Measurements from ENCODE around the gene RPS14. TPM values are rescaled to one million over a fixed set of nuclear protein-coding genes. Genes with fewer than 3 reads are reported as not detected.

Gene RPS14
- total and polyA plus RNA-seq, 10 of the 15 experiments (the other 5 are each of a cell fraction or from before 2014, with no cell fraction given): 2,295 to 4,047 (median 2,787) TPM

DNA sequence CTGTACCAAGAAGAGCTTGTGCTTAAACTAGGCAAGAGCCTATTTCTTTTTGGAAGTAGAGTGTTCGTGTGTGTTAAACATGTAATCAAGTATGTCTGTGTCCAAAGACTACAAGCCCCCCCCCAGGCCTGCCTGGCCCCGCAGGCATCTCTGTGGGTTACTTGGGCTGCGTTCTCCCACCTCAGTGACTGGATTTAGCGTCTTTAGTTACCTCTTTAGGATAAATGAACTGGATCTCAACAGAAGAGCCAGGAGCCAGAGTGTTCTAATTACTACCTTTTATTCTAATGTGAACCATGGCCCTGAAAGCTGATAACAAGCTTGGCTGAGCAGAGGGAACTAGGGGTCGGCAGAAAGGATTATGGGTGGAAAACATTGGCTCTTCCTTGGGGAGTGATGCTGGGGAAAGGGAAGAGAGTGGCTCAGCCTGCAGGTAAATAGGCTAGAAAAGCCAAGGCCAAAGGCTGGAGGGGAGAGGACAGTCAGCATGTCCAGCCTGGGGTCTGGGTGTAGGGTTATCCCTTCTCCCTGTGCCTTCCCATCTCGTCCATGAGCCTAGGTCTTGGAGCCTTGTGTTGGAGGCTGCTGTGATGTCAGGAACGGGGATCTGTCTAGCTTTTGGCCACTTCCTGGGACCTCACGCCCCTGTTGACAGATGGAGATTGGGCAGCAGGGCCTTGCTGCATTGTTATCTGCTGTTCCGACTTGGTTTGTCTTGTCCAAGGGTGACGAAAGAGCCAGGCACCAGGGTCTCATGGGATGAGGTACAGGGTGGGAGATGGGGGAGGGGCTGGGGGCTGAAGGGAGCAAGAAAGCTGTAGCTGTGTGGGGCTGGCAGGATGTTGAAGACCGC is 47.9 kb downstream of the RPS14 start:
- in situ Hi-C loops (cut with MboI): no loop called here
- BruUV-seq (replicated peaks): TSS peak; percentile 91
- Histone ChIP-seq H3K9ac (ENCODE audit: control insufficient read depth, insufficient read depth, low read length) (no peak overlapping the region), H2AFZ (ENCODE audit: control insufficient read depth, low read depth, low read length) (no peak overlapping the region), H3K4me2 (ENCODE audit: control insufficient read depth, insufficient read depth) (no peak overlapping the region), H3K27me3 (replicated peaks in 1 of 2; ENCODE audit: control insufficient read depth in 2 of 2, insufficient read depth in 2 of 2, low read length in 1 of 2) (no peaks in the 10 kb centered on the region), H3K27ac (ENCODE audit: control insufficient read depth, insufficient read depth) (no peak overlapping the region), H3K79me2 (ENCODE audit: control insufficient read depth, insufficient read depth, low read length) (peaks cover 10% of the 10 kb centered on the region), H4K20me1 (ENCODE audit: control insufficient read depth, insufficient read depth) (peaks cover 39% of the 10 kb centered on the region), H3K4me3 (no peak overlapping the region), H3K36me3 (ENCODE audit: control insufficient read depth in 2 of 2, insufficient read depth in 2 of 2, low read length in 1 of 2) (peaks cover 50 to 55% of the 10 kb centered on the region in 2 experiments), H3K9me3 (replicated peaks; ENCODE audit: control insufficient read depth, insufficient read depth, low read length) (no peaks in the 10 kb centered on the region), H3K4me1 (ENCODE audit: control insufficient read depth, insufficient read depth, low read length) (peaks cover 3% of the 10 kb centered on the region)
- intact Hi-C loops (cut with micrococcal nuclease; ENCODE audit: unreplicated experiment): no loop called here
- DNase-seq (ENCODE audit: low read depth, low spot score): no peak
- ATAC-seq: peak; percentile 0; the same call in 2 of the 3 replicates
- ChIA-PET SMC1A (ENCODE audit: uncharacterized antibody, unreplicated experiment) (interaction anchor here (0.9 to 8.1 kb wide), 4 partner anchors 11 to 38 kb away, joined by 3 to 127 read pairs (median 8); partner anchors contain the start of gene CD74), CTCF (interaction anchor here (0.8 to 14.0 kb wide), 3 partner anchors 9 to 48 kb away, joined by 3 to 274 read pairs (median 3); no protein-coding TSS in a partner anchor), RAD21 (ENCODE audit: unreplicated experiment) (interaction anchor here (1.1 to 8.6 kb wide), 5 partner anchors 9 to 32 kb away, joined by 3 to 115 read pairs (median 8); partner anchors contain the start of gene CD74), POLR2A (interaction anchor here (0.5 to 4.9 kb wide), 9 partner anchors 9 to 918 kb away, joined by 3 to 39 read pairs (median 4); partner anchors contain the start of gene CD74)
- WGBS (ENCODE audit: insufficient coverage, insufficient replicate concordance, low lambda C conversion rate, missing lambda C conversion rate): 13% methylated on average over 10 of the region's 11 CpGs
- no peak for FAIRE-seq
- TF ChIP-seq TAF1 (IDR thresholded peaks at IDR 0.05; ENCODE audit: borderline replicate concordance, low read depth, low read length) (peak; percentile 21; the same call in 1 of the 2 replicates), TCF12 (IDR thresholded peaks at IDR 0.05; ENCODE audit: low read depth, low read length) (peak; percentile 6; the same call in 1 of the 2 replicates), EP300 (IDR thresholded peaks at IDR 0.05; ENCODE audit: borderline replicate concordance in 1 of 2, control insufficient read depth in 1 of 2, low read depth in 2 of 2, low read length in 2 of 2) (no peak), TARDBP (IDR thresholded peaks at IDR 0.05; ENCODE audit: borderline replicate concordance) (no peak; the same call in 1 of the 2 replicates), CTCF (IDR thresholded peaks at IDR 0.05 in 2 of 3, conservative IDR thresholded peaks at IDR 0.05 in 1 of 3; ENCODE audit: control insufficient read depth in 2 of 3, extremely low read depth in 1 of 3, insufficient read depth in 1 of 3, low read depth in 3 of 3, low read length in 3 of 3) (no peak), JUNB (IDR thresholded peaks at IDR 0.05) (no peak), SMAD1 (IDR thresholded peaks at IDR 0.05; ENCODE audit: low read depth, partially characterized antibody) (peak; percentile 60), ZSCAN29 (IDR thresholded peaks at IDR 0.05) (no peak), BMI1 (IDR thresholded peaks at IDR 0.05; ENCODE audit: borderline replicate concordance) (0 out of 2 replicates have a peak, but pooled peaks have one; percentile 2), POLR2AphosphoS5 (IDR thresholded peaks at IDR 0.05; ENCODE audit: low read length) (peak; percentile 13), E2F4 (IDR thresholded peaks at IDR 0.05; ENCODE audit: low read depth, low read length) (no peak)
- TF ChIP-seq, protein P1, sequence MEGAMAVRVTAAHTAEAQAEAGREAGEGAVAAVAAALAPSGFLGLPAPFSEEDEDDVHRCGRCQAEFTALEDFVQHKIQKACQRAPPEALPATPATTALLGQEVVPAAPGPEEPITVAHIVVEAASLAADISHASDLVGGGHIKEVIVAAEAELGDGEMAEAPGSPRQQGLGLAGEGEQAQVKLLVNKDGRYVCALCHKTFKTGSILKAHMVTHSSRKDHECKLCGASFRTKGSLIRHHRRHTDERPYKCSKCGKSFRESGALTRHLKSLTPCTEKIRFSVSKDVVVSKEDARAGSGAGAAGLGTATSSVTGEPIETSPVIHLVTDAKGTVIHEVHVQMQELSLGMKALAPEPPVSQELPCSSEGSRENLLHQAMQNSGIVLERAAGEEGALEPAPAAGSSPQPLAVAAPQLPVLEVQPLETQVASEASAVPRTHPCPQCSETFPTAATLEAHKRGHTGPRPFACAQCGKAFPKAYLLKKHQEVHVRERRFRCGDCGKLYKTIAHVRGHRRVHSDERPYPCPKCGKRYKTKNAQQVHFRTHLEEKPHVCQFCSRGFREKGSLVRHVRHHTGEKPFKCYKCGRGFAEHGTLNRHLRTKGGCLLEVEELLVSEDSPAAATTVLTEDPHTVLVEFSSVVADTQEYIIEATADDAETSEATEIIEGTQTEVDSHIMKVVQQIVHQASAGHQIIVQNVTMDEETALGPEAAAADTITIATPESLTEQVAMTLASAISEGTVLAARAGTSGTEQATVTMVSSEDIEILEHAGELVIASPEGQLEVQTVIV (IDR thresholded peaks at IDR 0.05; ENCODE audit: borderline replicate concordance, partially characterized antibody): no peak
- TF ChIP-seq, protein P2, sequence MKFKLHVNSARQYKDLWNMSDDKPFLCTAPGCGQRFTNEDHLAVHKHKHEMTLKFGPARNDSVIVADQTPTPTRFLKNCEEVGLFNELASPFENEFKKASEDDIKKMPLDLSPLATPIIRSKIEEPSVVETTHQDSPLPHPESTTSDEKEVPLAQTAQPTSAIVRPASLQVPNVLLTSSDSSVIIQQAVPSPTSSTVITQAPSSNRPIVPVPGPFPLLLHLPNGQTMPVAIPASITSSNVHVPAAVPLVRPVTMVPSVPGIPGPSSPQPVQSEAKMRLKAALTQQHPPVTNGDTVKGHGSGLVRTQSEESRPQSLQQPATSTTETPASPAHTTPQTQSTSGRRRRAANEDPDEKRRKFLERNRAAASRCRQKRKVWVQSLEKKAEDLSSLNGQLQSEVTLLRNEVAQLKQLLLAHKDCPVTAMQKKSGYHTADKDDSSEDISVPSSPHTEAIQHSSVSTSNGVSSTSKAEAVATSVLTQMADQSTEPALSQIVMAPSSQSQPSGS (IDR thresholded peaks at IDR 0.05; ENCODE audit: low read length): no peak

All from GM12878 (cell line).